Fibroblast of lung (primary cell): ENCODE data around the gene PARP8. TPM values are rescaled to one million over a fixed set of nuclear protein-coding genes. Genes with fewer than 3 reads are reported as not detected.

Source experiments
- DNase-seq, 2 donors: peaks; one replicate each; pipeline versions ENCODE4 v3.0.0 to v3.0.0-alpha.2; 2010; ENCODE audit warnings: low read depth in 2 of 2
- H2AFZ ChIP-seq: 2 replicates; pipeline ENCODE4 v1.5.1; 2012; ENCODE audit warnings: low read length, control low read depth, inconsistent platforms
- H3K27ac ChIP-seq: 2 replicates; pipeline ENCODE4 v1.5.1; 2011; ENCODE audit warnings: low read length, control low read depth; ENCODE audit not compliant: insufficient read depth
- H3K27me3 ChIP-seq: 2 replicates; pipeline ENCODE4 v1.5.1; 2011; ENCODE audit warnings: mild to moderate bottlenecking, low read length; ENCODE audit not compliant: control insufficient read depth, insufficient read depth
- H3K36me3 ChIP-seq: 2 replicates; pipeline ENCODE4 v1.5.1; 2011; ENCODE audit warnings: low read length; ENCODE audit not compliant: control insufficient read depth, insufficient read depth
- H3K4me1 ChIP-seq: 2 replicates; pipeline ENCODE4 v1.5.1; 2011; ENCODE audit warnings: low read length; ENCODE audit not compliant: control insufficient read depth, insufficient read depth; ENCODE audit errors: extremely low read depth
- H3K4me2 ChIP-seq: 2 replicates; pipeline ENCODE4 v1.5.1; 2011; ENCODE audit warnings: low read length, control low read depth; ENCODE audit not compliant: insufficient read depth; ENCODE audit errors: extremely low read depth
- H3K4me3 ChIP-seq, 4 experiments: fragments of 200-600 bp in 1 of 4; sonication (generic) in 1 of 4; replicated peaks in 1 of 4; 2 replicates each; pipeline ENCODE4 v1.5.1; 2011 to 2016; ENCODE audit warnings: low read length in 4 of 4, low read depth in 3 of 4, mild to moderate bottlenecking in 3 of 4, control low read depth in 2 of 4, inconsistent platforms in 1 of 4, mixed read lengths in 1 of 4; ENCODE audit not compliant: insufficient read depth in 1 of 4; ENCODE audit errors: control extremely low read depth in 1 of 4
- H3K79me2 ChIP-seq: 2 replicates; pipeline ENCODE4 v1.5.1; 2012; ENCODE audit warnings: mild to moderate bottlenecking, low read length, inconsistent platforms; ENCODE audit not compliant: control insufficient read depth, insufficient read depth
- H3K9ac ChIP-seq: 2 replicates; pipeline ENCODE4 v1.5.1; 2011; ENCODE audit warnings: mild to moderate bottlenecking, low read length, control low read depth; ENCODE audit not compliant: insufficient read depth
- H3K9me3 ChIP-seq: 2 replicates; pipeline ENCODE4 v1.5.1; 2012; ENCODE audit warnings: low read depth, low read length; ENCODE audit not compliant: control insufficient read depth, insufficient read depth
- H4K20me1 ChIP-seq: 2 replicates; pipeline ENCODE4 v1.5.1; 2011; ENCODE audit warnings: low read length; ENCODE audit not compliant: control insufficient read depth, insufficient read depth; ENCODE audit errors: extremely low read depth
- EZH2 ChIP-seq: IDR thresholded peaks from 2 replicates; pipeline ENCODE4 v1.5.1; 2012; ENCODE audit warnings: low read length, control low read depth, mild to moderate bottlenecking; ENCODE audit errors: missing control alignments
- polyA plus RNA-seq, 2 donors: library from polyadenylated mRNA; depleted of rRNA in 1 of 2; stranded (reverse) in 1 of 2; unstranded in 1 of 2; fragments of >200 nt; gene quantifications; 2 replicates each; pipeline ENCODE4 v1.2.1, GENCODE V29; 2011 to 2012; ENCODE audit warnings: missing spikeins in 1 of 2
- total RNA-seq: library from RNA; depleted of rRNA; stranded (reverse); fragments of >200 nt; gene quantifications from 2 replicates; pipeline ENCODE4 v1.2.1, GENCODE V29; 2014
- TF ChIP-seq, protein P1 (sequence below), 2 donors: IDR thresholded peaks in 1 of 2; conservative IDR thresholded peaks in 1 of 2; 1 replicate in 1 of 2; 2 replicates in 1 of 2; pipeline ENCODE4 v1.5.1; 2011 to 2012; ENCODE audit warnings: low read length in 2 of 2, control low read depth in 1 of 2, inconsistent platforms in 1 of 2, low read depth in 1 of 2, mild to moderate bottlenecking in 1 of 2

The PARP8 gene
- total and polyA plus RNA-seq, 2 donors (not counting 1 experiment from before 2014, with no cell fraction given) = 13.8 to 24.6 TPM

DNA sequence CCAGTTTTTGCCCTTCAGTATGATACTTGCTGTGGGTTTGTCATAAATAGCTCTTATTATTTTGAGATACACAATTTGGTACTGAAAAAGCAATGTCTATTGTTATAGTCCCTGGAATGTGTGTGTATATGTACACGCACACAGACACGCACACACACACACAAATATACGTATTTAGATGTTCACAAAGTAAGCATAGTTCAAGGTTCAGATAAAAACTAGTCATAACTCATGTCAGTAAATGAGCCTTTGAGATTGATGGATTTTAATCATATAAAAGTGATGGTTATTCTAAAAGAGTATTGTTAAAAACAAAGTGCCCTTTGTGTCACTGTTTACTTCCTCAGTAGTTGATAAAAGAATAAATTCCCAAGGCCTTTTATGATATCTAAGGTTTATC is 147.3 kb downstream of the PARP8 start:
- no peak overlapping the region for H3K4me3 ChIP-seq
- H2AFZ ChIP-seq = no peak overlapping the region
- H3K79me2 ChIP-seq = no peaks in the 10 kb centered on the region
- H3K9me3 ChIP-seq = no peaks in the 10 kb centered on the region
- H3K27me3 ChIP-seq = no peaks in the 10 kb centered on the region
- H3K9ac ChIP-seq = no peak overlapping the region
- no peaks in the 10 kb centered on the region for H3K36me3 ChIP-seq
- no peak for DNase-seq
- H4K20me1 ChIP-seq = no peaks in the 10 kb centered on the region
- no peaks in the 10 kb centered on the region for H3K4me1 ChIP-seq
- H3K27ac ChIP-seq = no peak overlapping the region
- no peak for TF ChIP-seq EZH2
- TF ChIP-seq, protein P1, sequence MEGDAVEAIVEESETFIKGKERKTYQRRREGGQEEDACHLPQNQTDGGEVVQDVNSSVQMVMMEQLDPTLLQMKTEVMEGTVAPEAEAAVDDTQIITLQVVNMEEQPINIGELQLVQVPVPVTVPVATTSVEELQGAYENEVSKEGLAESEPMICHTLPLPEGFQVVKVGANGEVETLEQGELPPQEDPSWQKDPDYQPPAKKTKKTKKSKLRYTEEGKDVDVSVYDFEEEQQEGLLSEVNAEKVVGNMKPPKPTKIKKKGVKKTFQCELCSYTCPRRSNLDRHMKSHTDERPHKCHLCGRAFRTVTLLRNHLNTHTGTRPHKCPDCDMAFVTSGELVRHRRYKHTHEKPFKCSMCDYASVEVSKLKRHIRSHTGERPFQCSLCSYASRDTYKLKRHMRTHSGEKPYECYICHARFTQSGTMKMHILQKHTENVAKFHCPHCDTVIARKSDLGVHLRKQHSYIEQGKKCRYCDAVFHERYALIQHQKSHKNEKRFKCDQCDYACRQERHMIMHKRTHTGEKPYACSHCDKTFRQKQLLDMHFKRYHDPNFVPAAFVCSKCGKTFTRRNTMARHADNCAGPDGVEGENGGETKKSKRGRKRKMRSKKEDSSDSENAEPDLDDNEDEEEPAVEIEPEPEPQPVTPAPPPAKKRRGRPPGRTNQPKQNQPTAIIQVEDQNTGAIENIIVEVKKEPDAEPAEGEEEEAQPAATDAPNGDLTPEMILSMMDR (conservative IDR thresholded peaks at IDR 0.05 in 1 of 2, IDR thresholded peaks at IDR 0.05 in 1 of 2; ENCODE audit: low read depth in 1 of 2, low read length in 2 of 2) = no peak
- H3K4me2 ChIP-seq = no peak overlapping the region

DNA sequence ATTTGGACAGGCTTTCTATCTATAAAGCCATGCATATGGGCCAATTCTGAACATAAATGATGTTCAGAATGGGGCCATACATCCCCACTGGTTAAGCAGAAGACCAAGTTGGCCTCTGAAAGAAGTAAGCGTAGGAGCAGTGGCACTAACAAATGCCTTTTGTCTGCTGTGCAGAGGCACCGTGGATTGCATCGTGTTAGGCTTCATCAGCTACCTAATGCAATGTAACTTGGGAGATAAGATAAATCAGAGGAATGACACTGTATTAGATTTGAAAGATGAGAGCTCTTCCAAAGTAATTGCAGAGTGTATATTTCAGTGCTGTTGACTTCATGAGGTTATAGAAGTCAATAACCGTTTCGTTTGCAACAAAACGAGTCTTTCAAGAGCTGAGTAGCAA is 148.1 kb downstream of the PARP8 start:
- H3K4me3 ChIP-seq = no peak overlapping the region
- H2AFZ ChIP-seq = no peak overlapping the region
- H3K4me1 ChIP-seq = no peaks in the 10 kb centered on the region
- no peaks in the 10 kb centered on the region for H3K79me2 ChIP-seq
- H3K9me3 ChIP-seq = no peaks in the 10 kb centered on the region
- H3K9ac ChIP-seq = no peak overlapping the region
- H3K36me3 ChIP-seq = no peaks in the 10 kb centered on the region
- H4K20me1 ChIP-seq = no peaks in the 10 kb centered on the region
- TF ChIP-seq, protein P1 (conservative IDR thresholded peaks at IDR 0.05 in 1 of 2, IDR thresholded peaks at IDR 0.05 in 1 of 2; ENCODE audit: low read depth in 1 of 2, low read length in 2 of 2) = no peak
- TF ChIP-seq EZH2 = no peak
- no peak for DNase-seq
- no peaks in the 10 kb centered on the region for H3K27me3 ChIP-seq
- no peak overlapping the region for H3K27ac ChIP-seq
- no peak overlapping the region for H3K4me2 ChIP-seq

DNA sequence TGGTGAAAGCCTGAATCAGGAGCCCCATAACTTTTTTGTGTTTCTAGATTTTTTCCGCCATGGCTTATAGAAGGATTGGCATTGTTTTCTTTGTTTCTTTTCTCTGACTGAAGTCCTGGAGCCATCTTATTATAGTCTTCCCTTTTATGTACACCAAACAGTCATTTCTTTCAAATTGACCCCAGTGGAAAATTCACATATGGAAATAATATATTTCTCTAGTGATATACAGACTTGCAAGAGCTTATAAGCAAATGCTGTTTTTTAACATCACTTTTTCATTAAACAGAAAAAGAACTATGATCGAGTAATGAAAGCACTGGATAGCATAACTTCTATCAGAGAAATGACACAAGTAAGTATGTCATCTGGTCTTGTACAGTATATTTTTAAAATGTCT is 155.6 kb downstream of the PARP8 start:
- no peak for TF ChIP-seq EZH2
- TF ChIP-seq, protein P1 (conservative IDR thresholded peaks at IDR 0.05 in 1 of 2, IDR thresholded peaks at IDR 0.05 in 1 of 2; ENCODE audit: low read depth in 1 of 2, low read length in 2 of 2) = no peak
- no peaks in the 10 kb centered on the region for H3K36me3 ChIP-seq
- H3K79me2 ChIP-seq = no peaks in the 10 kb centered on the region
- H3K4me2 ChIP-seq = no peak overlapping the region
- no peak overlapping the region for H2AFZ ChIP-seq
- no peaks in the 10 kb centered on the region for H3K9me3 ChIP-seq
- no peaks in the 10 kb centered on the region for H3K4me1 ChIP-seq
- no peak overlapping the region for H3K4me3 ChIP-seq
- no peaks in the 10 kb centered on the region for H4K20me1 ChIP-seq
- H3K27me3 ChIP-seq = no peaks in the 10 kb centered on the region
- DNase-seq = no peak
- no peak overlapping the region for H3K27ac ChIP-seq
- H3K9ac ChIP-seq = no peak overlapping the region
